ENCODE results near the gene SIT1.

SIT1 gene

GRCh38 chr9:35650341-35651158 lies at the start of gene SIT1:
Gene SIT1 (minus strand): TSS chr9:35650931. CDS start chr9:35650853, 78 bp downstream.
- no peak for DNase-seq

- no peak for DNase-seq
Measured at GRCh38 chr9:35700031-35700430, 49.3 kb upstream of the SIT1 start.

GRCh38 chr9:35698231-35698630 lies 47.5 kb upstream of the SIT1 start:
- no peak for DNase-seq

- DNase-seq: no peak
Measured at GRCh38 chr9:35697486-35697885, 46.8 kb upstream of the SIT1 start.

- DNase-seq: peak; percentile 63
Measured at GRCh38 chr9:35696520-35697215, 45.9 kb upstream of the SIT1 start.

GRCh38 chr9:35695943-35696401 lies 45.2 kb upstream of the SIT1 start:
- DNase-seq: no peak

GRCh38 chr9:35691757-35692301 lies 41.1 kb upstream of the SIT1 start:
- no peak for DNase-seq

GRCh38 chr9:35691334-35691650 lies 40.6 kb upstream of the SIT1 start:
- DNase-seq: no peak

GRCh38 chr9:35690614-35691333 lies 40.0 kb upstream of the SIT1 start:
- no peak for DNase-seq

GRCh38 chr9:35690294-35690613 lies 39.5 kb upstream of the SIT1 start:
- DNase-seq: no peak

GRCh38 chr9:35689542-35690293 lies 39.0 kb upstream of the SIT1 start, which contains the start of gene TPM2:
Gene TPM2 (minus strand): TSS chr9:35689925. CDS start chr9:35689817, 108 bp downstream.
- no peak for DNase-seq

- DNase-seq: no peak
Measured at GRCh38 chr9:35688558-35689541, 38.1 kb upstream of the SIT1 start.

- peak; percentile 54 for DNase-seq
Measured at GRCh38 chr9:35687972-35688557, 37.3 kb upstream of the SIT1 start.

GRCh38 chr9:35687306-35687705 lies 36.6 kb upstream of the SIT1 start:
- DNase-seq: no peak

GRCh38 chr9:35686222-35687203 lies 35.8 kb upstream of the SIT1 start:
- DNase-seq: peak; percentile 41

- no peak for DNase-seq
Measured at GRCh38 chr9:35685506-35685905, 34.8 kb upstream of the SIT1 start.

GRCh38 chr9:35684921-35685320 lies 34.2 kb upstream of the SIT1 start:
- DNase-seq: no peak

GRCh38 chr9:35683323-35683722 lies 32.6 kb upstream of the SIT1 start:
- DNase-seq: no peak

- no peak for DNase-seq
Measured at GRCh38 chr9:35682520-35683315, 32.0 kb upstream of the SIT1 start.
